K562 (cell line): ENCODE data around the gene TTC27. TPM values are rescaled to one million over a fixed set of nuclear protein-coding genes. Genes with fewer than 3 reads are reported as not detected.

ENCODE experiments used
- CHD1 ChIP-seq: fragments of 200-600 bp; sonication (generic); IDR thresholded peaks from one replicate; pipeline ENCODE4 v1.6.1; 2012; ENCODE audit warnings: mild to moderate bottlenecking, moderate library complexity, low read length, inconsistent platforms
- CSDE1 ChIP-seq, 2 experiments: fragments of 450-650 bp; IDR thresholded peaks; 2 replicates each; pipeline ENCODE4 v1.6.1; 2016; ENCODE audit warnings: mild to moderate bottlenecking in 1 of 2
- ETV1 ChIP-seq: fragments of 450-650 bp; conservative IDR thresholded peaks from 2 replicates; pipeline ENCODE4 v1.6.1; 2016; ENCODE audit warnings: missing genetic modification characterization, control low read depth, low read depth, missing compliant biosample characterization
- HDAC8 ChIP-seq: fragments of 450-650 bp; IDR thresholded peaks from 2 replicates; pipeline ENCODE4 v1.6.1; 2016; ENCODE audit warnings: mild to moderate bottlenecking, missing genetic modification characterization, moderate library complexity, missing compliant biosample characterization
- KDM2B ChIP-seq: fragments of 250-450 bp; sonication (Bioruptor Pico); IDR thresholded peaks from 2 replicates; pipeline ENCODE4 v1.8.0; 2021; ENCODE audit warnings: mild to moderate bottlenecking, moderate library complexity
- MED1 ChIP-seq: sonication (generic); formaldehyde crosslinking; IDR thresholded peaks from 2 replicates; pipeline ENCODE4 v1.8.1; 2023; ENCODE audit warnings: missing genetic modification reagents, borderline replicate concordance
- NCOR1 ChIP-seq: fragments of 450-650 bp; IDR thresholded peaks from 2 replicates; pipeline ENCODE4 v1.6.1; 2016; ENCODE audit warnings: mild to moderate bottlenecking, moderate library complexity
- SMAD3 ChIP-seq: fragments of 450-650 bp; formaldehyde crosslinking; conservative IDR thresholded peaks from 2 replicates; pipeline ENCODE4 v1.4.0; 2020; ENCODE audit warnings: mild to moderate bottlenecking
- SREBF2 ChIP-seq: sonication (generic); formaldehyde crosslinking; IDR thresholded peaks from 2 replicates; pipeline ENCODE4 v1.4.0; 2020; ENCODE audit warnings: mild to moderate bottlenecking, missing genetic modification reagents
- XRCC5 ChIP-seq: fragments of 200-400 bp; formaldehyde crosslinking; IDR thresholded peaks from 2 replicates; pipeline ENCODE4 v1.6.1; 2017; ENCODE audit warnings: low read depth, mild to moderate bottlenecking, low read length
- ZNF174 ChIP-seq: fragments of 250-450 bp; sonication (Bioruptor Pico); IDR thresholded peaks from 2 replicates; pipeline ENCODE4 v1.4.0; 2020; ENCODE audit warnings: mild to moderate bottlenecking
- ZNF274 ChIP-seq: IDR thresholded peaks from 2 replicates; pipeline ENCODE4 v1.6.1; 2011; ENCODE audit warnings: low read depth, mild to moderate bottlenecking, low read length, moderate library complexity, borderline replicate concordance
- ZNF316 ChIP-seq: fragments of 450-650 bp; IDR thresholded peaks from 2 replicates; pipeline ENCODE4 v1.6.1; 2016
- ZNF699 ChIP-seq: fragments of 250-450 bp; sonication (Bioruptor Pico); IDR thresholded peaks from 2 replicates; pipeline ENCODE4 v1.8.0; 2021; ENCODE audit warnings: mild to moderate bottlenecking, moderate library complexity; ENCODE audit not compliant: insufficient replicate concordance
- polyA plus RNA-seq, 8 experiments: library from polyadenylated mRNA; depleted of rRNA in 4 of 8; stranded (reverse) in 5 of 8; unstranded in 3 of 8; fragments of >200 nt; fragmentation: Nextera tagmentation in 2 of 8; fragmentation: Illumina TruSeq in 1 of 8; extraction: Ambion mirVana in 2 of 8; extraction: Trizol in 1 of 8; gene quantifications; 2 replicates each; pipeline versions ENCODE4 v1.2.1 to v1.2.3, GENCODE V29; 2011 to 2014; ENCODE audit warnings: inconsistent platforms in 1 of 8, missing spikeins in 1 of 8
- total RNA-seq, 7 experiments: library from RNA; depleted of rRNA in 6 of 7; stranded (reverse); fragments of >200 nt in 6 of 7; fragmentation: Illumina TruSeq in 2 of 7; extraction: Trizol in 2 of 7; gene quantifications; 2 replicates each; pipeline versions ENCODE4 v1.2.1 to v1.2.3, GENCODE V29; 2011 to 2021; ENCODE audit warnings: low replicate concordance in 1 of 7
- TF ChIP-seq, protein P1 (sequence below): fragments of 150-350 bp; conservative IDR thresholded peaks from 2 replicates; pipeline ENCODE4 v1.6.1; 2014; ENCODE audit warnings: low read length
- TF ChIP-seq, protein P2 (sequence below): fragments of 150-350 bp; IDR thresholded peaks from 2 replicates; pipeline ENCODE4 v1.6.1; 2014; ENCODE audit warnings: low read depth, mild to moderate bottlenecking, low read length, borderline replicate concordance
- TF ChIP-seq, protein P3 (sequence below): sonication (generic); formaldehyde crosslinking; IDR thresholded peaks from 2 replicates; pipeline ENCODE4 v1.8.1; 2022; ENCODE audit warnings: missing genetic modification reagents
- TF ChIP-seq, protein P4 (sequence below): fragments of 250-450 bp; sonication (Bioruptor Pico); IDR thresholded peaks from 2 replicates; pipeline ENCODE4 v1.5.0; 2021

Gene TTC27
- total and polyA plus RNA-seq, 9 of the 15 experiments (the other 6 are each of a cell fraction or from before 2014, with no cell fraction given) = 44.3 to 93.4 (median 57.3) TPM

DNA sequence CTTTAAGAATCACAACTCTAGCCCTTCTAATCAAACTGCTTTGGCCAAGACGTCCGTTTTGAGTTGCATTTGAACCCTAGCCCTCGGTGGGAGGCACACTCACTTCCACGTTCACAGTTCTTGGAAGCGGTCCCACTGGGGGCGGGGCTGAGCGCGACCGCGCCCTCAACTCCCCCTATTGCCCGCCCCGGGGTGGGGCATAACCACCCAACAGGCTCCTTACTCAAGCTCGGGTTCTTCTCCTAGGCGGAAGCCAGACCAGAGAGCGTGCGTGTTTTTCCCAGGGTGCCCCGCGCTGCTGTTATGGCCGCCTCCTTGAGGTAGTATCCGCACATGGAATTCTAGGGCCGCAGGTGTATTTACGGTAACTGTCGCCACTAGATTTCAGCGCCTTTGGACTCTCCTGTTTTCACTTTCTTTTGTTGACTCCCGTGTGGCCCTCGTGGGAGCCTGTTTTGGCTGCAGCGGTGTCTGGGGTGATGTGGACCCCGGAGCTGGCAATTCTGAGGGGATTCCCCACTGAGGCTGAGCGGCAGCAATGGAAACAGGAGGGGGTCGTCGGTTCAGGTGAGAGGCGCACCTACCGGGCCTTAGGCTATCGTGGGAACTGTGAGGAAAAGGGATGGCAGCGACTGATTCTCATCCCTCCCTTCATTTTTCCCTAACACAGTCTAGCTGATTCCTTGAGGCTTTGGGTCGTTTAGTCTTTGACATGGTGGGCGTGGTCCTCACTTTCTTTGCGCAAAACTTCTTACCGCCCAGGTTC, at the start of gene TTC27 (continued):
- TF ChIP-seq, protein P1, sequence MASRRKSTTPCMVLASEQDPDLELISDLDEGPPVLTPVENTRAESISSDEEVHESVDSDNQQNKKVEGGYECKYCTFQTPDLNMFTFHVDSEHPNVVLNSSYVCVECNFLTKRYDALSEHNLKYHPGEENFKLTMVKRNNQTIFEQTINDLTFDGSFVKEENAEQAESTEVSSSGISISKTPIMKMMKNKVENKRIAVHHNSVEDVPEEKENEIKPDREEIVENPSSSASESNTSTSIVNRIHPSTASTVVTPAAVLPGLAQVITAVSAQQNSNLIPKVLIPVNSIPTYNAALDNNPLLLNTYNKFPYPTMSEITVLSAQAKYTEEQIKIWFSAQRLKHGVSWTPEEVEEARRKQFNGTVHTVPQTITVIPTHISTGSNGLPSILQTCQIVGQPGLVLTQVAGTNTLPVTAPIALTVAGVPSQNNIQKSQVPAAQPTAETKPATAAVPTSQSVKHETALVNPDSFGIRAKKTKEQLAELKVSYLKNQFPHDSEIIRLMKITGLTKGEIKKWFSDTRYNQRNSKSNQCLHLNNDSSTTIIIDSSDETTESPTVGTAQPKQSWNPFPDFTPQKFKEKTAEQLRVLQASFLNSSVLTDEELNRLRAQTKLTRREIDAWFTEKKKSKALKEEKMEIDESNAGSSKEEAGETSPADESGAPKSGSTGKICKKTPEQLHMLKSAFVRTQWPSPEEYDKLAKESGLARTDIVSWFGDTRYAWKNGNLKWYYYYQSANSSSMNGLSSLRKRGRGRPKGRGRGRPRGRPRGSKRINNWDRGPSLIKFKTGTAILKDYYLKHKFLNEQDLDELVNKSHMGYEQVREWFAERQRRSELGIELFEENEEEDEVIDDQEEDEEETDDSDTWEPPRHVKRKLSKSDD = no peak
- TF ChIP-seq XRCC5 (peak; percentile 54; the same call in 1 of the 2 replicates), NCOR1 (no peak), KDM2B (CRISPR knock-in tag) (no peak), SMAD3 (no peak), ZNF274 (no peak), MED1 (CRISPR knock-in tag) (no peak), HDAC8 (tag) (no peak), ZNF699 (no peak), CHD1 (peak; percentile 48), SREBF2 (CRISPR knock-in tag) (no peak), CSDE1 (IDR thresholded peaks at IDR 0.05) (no peak), ETV1 (tag) (peak; percentile 58; the same call in 1 of the 2 replicates), ZNF316 (no peak), ZNF174 (no peak)
- TF ChIP-seq, protein P2, sequence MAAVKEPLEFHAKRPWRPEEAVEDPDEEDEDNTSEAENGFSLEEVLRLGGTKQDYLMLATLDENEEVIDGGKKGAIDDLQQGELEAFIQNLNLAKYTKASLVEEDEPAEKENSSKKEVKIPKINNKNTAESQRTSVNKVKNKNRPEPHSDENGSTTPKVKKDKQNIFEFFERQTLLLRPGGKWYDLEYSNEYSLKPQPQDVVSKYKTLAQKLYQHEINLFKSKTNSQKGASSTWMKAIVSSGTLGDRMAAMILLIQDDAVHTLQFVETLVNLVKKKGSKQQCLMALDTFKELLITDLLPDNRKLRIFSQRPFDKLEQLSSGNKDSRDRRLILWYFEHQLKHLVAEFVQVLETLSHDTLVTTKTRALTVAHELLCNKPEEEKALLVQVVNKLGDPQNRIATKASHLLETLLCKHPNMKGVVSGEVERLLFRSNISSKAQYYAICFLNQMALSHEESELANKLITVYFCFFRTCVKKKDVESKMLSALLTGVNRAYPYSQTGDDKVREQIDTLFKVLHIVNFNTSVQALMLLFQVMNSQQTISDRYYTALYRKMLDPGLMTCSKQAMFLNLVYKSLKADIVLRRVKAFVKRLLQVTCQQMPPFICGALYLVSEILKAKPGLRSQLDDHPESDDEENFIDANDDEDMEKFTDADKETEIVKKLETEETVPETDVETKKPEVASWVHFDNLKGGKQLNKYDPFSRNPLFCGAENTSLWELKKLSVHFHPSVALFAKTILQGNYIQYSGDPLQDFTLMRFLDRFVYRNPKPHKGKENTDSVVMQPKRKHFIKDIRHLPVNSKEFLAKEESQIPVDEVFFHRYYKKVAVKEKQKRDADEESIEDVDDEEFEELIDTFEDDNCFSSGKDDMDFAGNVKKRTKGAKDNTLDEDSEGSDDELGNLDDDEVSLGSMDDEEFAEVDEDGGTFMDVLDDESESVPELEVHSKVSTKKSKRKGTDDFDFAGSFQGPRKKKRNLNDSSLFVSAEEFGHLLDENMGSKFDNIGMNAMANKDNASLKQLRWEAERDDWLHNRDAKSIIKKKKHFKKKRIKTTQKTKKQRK = no peak
- TF ChIP-seq, protein P3, sequence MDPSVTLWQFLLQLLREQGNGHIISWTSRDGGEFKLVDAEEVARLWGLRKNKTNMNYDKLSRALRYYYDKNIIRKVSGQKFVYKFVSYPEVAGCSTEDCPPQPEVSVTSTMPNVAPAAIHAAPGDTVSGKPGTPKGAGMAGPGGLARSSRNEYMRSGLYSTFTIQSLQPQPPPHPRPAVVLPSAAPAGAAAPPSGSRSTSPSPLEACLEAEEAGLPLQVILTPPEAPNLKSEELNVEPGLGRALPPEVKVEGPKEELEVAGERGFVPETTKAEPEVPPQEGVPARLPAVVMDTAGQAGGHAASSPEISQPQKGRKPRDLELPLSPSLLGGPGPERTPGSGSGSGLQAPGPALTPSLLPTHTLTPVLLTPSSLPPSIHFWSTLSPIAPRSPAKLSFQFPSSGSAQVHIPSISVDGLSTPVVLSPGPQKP = no peak
- TF ChIP-seq, protein P4, sequence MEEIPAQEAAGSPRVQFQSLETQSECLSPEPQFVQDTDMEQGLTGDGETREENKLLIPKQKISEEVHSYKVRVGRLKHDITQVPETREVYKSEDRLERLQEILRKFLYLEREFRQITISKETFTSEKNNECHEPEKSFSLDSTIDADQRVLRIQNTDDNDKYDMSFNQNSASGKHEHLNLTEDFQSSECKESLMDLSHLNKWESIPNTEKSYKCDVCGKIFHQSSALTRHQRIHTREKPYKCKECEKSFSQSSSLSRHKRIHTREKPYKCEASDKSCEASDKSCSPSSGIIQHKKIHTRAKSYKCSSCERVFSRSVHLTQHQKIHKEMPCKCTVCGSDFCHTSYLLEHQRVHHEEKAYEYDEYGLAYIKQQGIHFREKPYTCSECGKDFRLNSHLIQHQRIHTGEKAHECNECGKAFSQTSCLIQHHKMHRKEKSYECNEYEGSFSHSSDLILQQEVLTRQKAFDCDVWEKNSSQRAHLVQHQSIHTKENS = no peak
